Heart left ventricle (tissue), 16 donors: Measurements from ENCODE around the gene RECK. TPM values are rescaled to one million over a fixed set of nuclear protein-coding genes. Genes with fewer than 3 reads are reported as not detected.

ENCODE experiments used
- ATAC-seq, 4 donors: fragments of 200-7000 bp; cut with Tn5 transposase; one replicate each; pipeline ENCODE4 v1.9.1; 2020 to 2022; ENCODE audit warnings: moderate library complexity in 4 of 4, mild to moderate bottlenecking in 3 of 4, moderate number of reproducible peaks in 1 of 4
- DNase-seq, 5 donors: peaks; one replicate each; pipeline ENCODE4 v3.0.0-alpha.2; 2020
- H3K27ac ChIP-seq, 12 donors: fragments of 200-600 bp; sonication (generic) in 4 of 12; one replicate each; pipeline versions ENCODE4 v1.5.0 to v1.8.0; 2016 to 2022; ENCODE audit warnings: mild to moderate bottlenecking in 2 of 12
- H3K27me3 ChIP-seq, 9 donors: fragments of 200-600 bp; sonication (generic) in 2 of 9; one replicate each; pipeline versions ENCODE4 v1.5.1 to v1.8.0; 2016 to 2022; ENCODE audit warnings: mild to moderate bottlenecking in 3 of 9
- H3K36me3 ChIP-seq, 9 donors: fragments of 200-600 bp; sonication (generic) in 2 of 9; one replicate each; pipeline versions ENCODE4 v1.5.0 to v1.8.0; 2018 to 2022; ENCODE audit warnings: mild to moderate bottlenecking in 2 of 9
- H3K4me1 ChIP-seq, 12 donors: fragments of 200-600 bp; sonication (generic) in 4 of 12; one replicate each; pipeline versions ENCODE4 v1.5.0 to v1.8.0; 2016 to 2022; ENCODE audit warnings: mild to moderate bottlenecking in 3 of 12
- H3K4me3 ChIP-seq, 12 donors: fragments of 200-600 bp; sonication (generic) in 4 of 12; one replicate each; pipeline versions ENCODE4 v1.5.0 to v1.8.0; 2017 to 2022; ENCODE audit warnings: mild to moderate bottlenecking in 9 of 12, moderate library complexity in 4 of 12
- H3K9me3 ChIP-seq, 12 donors: fragments of 200-600 bp; sonication (generic) in 4 of 12; one replicate each; pipeline versions ENCODE4 v1.5.0 to v1.8.0; 2016 to 2022; ENCODE audit warnings: mild to moderate bottlenecking in 1 of 12
- CTCF ChIP-seq, 12 donors: fragments of 200-600 bp; sonication (generic) in 4 of 12; IDR thresholded peaks; one replicate each; pipeline versions ENCODE4 v1.5.0 to v1.8.0; 2018 to 2022; ENCODE audit warnings: antibody characterized with exemption in 12 of 12, mild to moderate bottlenecking in 5 of 12
- POLR2A ChIP-seq, 2 donors: fragments of 450-650 bp; IDR thresholded peaks; one replicate each; pipeline ENCODE4 v1.6.1; 2017; ENCODE audit warnings: antibody characterized with exemption in 2 of 2, mild to moderate bottlenecking in 2 of 2, moderate library complexity in 2 of 2
- WGBS, 4 donors: extraction: QIAGEN DNeasy Blood & Tissue Kit in 2 of 4; methylation state at CpG; one replicate each; pipeline versions ENCODE4 v1.1.5 to v1.1.7; 2013 to 2018; 5-methylcytosine and 5-hydroxymethylcytosine counted together
- intact Hi-C, 10 donors: fragments of 100-400 bp; cut with DNase I; formaldehyde crosslinking; loops; one replicate each; pipeline versions ENCODE4 v1.11.1 to v1.14.2; 2022
- polyA plus RNA-seq, 2 donors: library from polyadenylated mRNA; stranded (reverse); fragments of 200-250 nt; gene quantifications; one replicate each; pipeline ENCODE4 v1.2.3, GENCODE V29; 2013
- total RNA-seq, 9 donors: library from RNA; depleted of rRNA in 2 of 9; stranded (reverse); fragments of >200 nt in 2 of 9; fragmentation: NEBNext Ultra II Directional in 3 of 9; extraction: Animal tissue kit (Norgen Biotek cat#: 25700) in 3 of 9; gene quantifications; one replicate each; pipeline versions ENCODE4 v1.1.0 to v1.2.4, GENCODE V29; 2016 to 2023
- donor health status: ischemic (EF 13 %, LVEDD 7.1; RV severe dilation, severe dysfunction).
- donor health status: healthy with polysubstance abuse.
- donor health status: DM: no; HTN: yes; CAD: no.
- donor health status: DM: no; HTN: no; CAD: no.
- donor health status: ischemic (EF 25% LVEDD 6.9; RV normal size, moderate dysfunction).
- donor health status: ischemic (EF 25% LVEDD 5.7; RV mildly dilated, moderate dysfunction).
- donor health status: healthy.
- donor health status: DM: yes; HTN: yes; CAD: no.
- donor health status: ischemic (EF 35%, LVEDD 5.7; RV mildly dilated, moderate dysfunction).
- donor health status: nonischemic (EF 11% LVEDD 7.7; RV severe dilation, severe dysfunction).
- donor health status: DM: yes; HTN: yes; CAD: no.
- donor health status: PGD.
- donor health status: ischemic (EF 29% LVEDD 5.4; RV normal size, mild dysfunction).
- donor health status: nonischemic (EF 23%, LVEDD 6.1; RV moderate dilation, normal function).

The RECK gene
- total and polyA plus RNA-seq, 11 donors = 2.5 to 10.2 (median 4.9) TPM

DNA sequence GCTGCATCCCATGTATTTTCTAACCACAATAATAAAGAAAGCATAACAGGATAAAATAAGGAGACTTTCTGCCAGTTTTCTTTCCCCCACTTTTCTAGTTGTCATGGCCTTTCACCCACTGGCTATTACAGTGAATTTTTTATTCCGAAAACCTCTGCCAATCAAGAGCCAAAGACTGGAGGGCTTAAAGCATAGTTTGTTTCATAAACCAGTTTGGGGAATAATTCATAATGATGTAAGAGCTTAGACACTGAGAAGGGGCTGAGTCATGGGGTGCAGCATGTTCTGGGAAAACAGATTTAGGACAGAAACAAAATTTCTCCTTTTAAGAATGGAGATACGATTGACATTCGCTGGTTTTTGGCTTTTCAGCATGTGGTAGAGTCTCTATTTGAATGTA lies 95.4 kb downstream of the RECK start:
- DNase-seq (no peak), ATAC-seq (no peak)
- peak overlapping the region in 1 of 12 donors; percentile 34 for H3K27ac ChIP-seq
- H3K4me3 ChIP-seq = no peak overlapping the region
- intact Hi-C loops = no loop called here
- no peaks in the 10 kb centered on the region for H3K9me3 ChIP-seq
- TF ChIP-seq CTCF (IDR thresholded peaks at IDR 0.05) = no peak
- no peak for TF ChIP-seq POLR2A (IDR thresholded peaks at IDR 0.05)
- WGBS, 4 donors = 68 to 83% (median 74%) methylated on average over 3 of the region's 3 CpGs
- peaks cover 0 to 11% (median 0%) of the 10 kb centered on the region in 9 donors for H3K27me3 ChIP-seq
- H3K36me3 ChIP-seq = no peaks in the 10 kb centered on the region
- peaks cover 0 to 39% (median 8%) of the 10 kb centered on the region in 12 donors for H3K4me1 ChIP-seq

- ATAC-seq (no peak), DNase-seq (no peak)
- intact Hi-C loops = no loop called here
- no peaks in the 10 kb centered on the region for H3K9me3 ChIP-seq
- peaks cover 0 to 39% (median 21%) of the 10 kb centered on the region in 12 donors for H3K4me1 ChIP-seq
- peaks cover 0 to 19% (median 0%) of the 10 kb centered on the region in 9 donors for H3K27me3 ChIP-seq
- no peak overlapping the region for H3K4me3 ChIP-seq
- 83 to 91% (median 89%) methylated on average over 9 of the region's 9 CpGs for WGBS, 4 donors
- no peak for TF ChIP-seq CTCF (IDR thresholded peaks at IDR 0.05)
- TF ChIP-seq POLR2A (IDR thresholded peaks at IDR 0.05) = no peak
- no peaks in the 10 kb centered on the region for H3K36me3 ChIP-seq
- no peak overlapping the region for H3K27ac ChIP-seq
Measured at GRCh38 chr9:36134761-36135505, 98.2 kb downstream of the RECK start.

GRCh38 chr9:36135741-36136271 lies 99.1 kb downstream of the RECK start:
- H3K36me3 ChIP-seq = no peaks in the 10 kb centered on the region
- peaks cover 0 to 19% (median 0%) of the 10 kb centered on the region in 9 donors for H3K27me3 ChIP-seq
- 10 to 17% (median 14%) methylated on average over 15 to 18 of the region's 18 CpGs for WGBS, 4 donors
- H3K4me1 ChIP-seq = peaks cover 0 to 48% (median 22%) of the 10 kb centered on the region in 12 donors
- TF ChIP-seq CTCF (IDR thresholded peaks at IDR 0.05) (no peak), POLR2A (IDR thresholded peaks at IDR 0.05) (no peak)
- DNase-seq (peak in 1 of 5 donors; percentile 40), ATAC-seq (peak in 2 of 4 donors; percentile 19 to 38)
- H3K4me3 ChIP-seq = peak overlapping the region; percentile 60 to 97 (median 80)
- intact Hi-C loops = no loop called here
- H3K9me3 ChIP-seq = no peaks in the 10 kb centered on the region
- H3K27ac ChIP-seq = peak overlapping the region in 5 of 12 donors; percentile 66 to 89 (median 81)

DNA sequence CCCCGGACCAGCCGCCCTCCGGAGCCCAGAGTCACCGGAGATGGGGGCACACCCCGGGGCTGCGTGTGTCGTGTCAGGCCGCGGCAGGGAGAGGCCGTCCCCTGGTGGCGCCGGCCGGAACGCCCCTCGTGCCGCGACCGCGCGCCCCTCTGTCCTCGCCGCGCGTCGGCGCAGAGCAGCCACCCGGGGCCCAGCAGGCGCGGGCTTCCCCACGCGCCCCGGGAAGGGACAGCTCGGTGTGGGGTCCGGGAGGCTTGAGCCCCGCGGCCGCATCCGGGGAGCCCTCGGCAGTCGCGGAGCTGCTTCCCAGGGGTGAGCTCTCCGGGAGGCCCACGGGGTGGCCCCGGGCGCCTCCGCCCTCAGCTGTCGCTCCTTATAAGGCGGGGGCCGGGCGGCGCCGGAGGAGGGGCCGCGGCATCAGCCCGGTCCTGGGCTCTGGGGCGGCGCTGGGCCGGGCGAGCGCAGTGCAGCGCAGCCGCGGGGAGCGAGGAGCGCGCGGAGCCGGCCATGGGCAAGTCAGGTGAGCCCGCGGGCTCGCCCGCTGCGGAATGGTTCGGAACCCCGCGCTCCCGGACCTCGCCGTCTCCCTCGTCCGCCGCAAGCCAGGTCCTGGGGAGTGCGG lies 99.7 kb downstream of the RECK start, which contains the start of gene GLIPR2:
Gene GLIPR2 (plus strand): TSS at position 462 of the 622 bp plus-strand sequence. CDS start 46 bp downstream, at position 508.
- Histone ChIP-seq H3K27me3 (peaks cover 0 to 19% (median 0%) of the 10 kb centered on the region in 9 donors), H3K27ac (peak within 1 kb of the TSS in 10 of 12 donors; percentile 14 to 89 (median 72)), H3K36me3 (no peaks in the 10 kb centered on the region), H3K9me3 (no peaks in the 10 kb centered on the region), H3K4me1 (peaks cover 0 to 54% (median 22%) of the 10 kb centered on the region in 12 donors), H3K4me3 (peak within 1 kb of the TSS; percentile 60 to 97 (median 80))
- TF ChIP-seq POLR2A (IDR thresholded peaks at IDR 0.05) (peak; percentile 43 to 91), CTCF (IDR thresholded peaks at IDR 0.05) (peak in 4 of 12 donors; percentile 22 to 41 (median 28))
- ATAC-seq (peak; percentile 95 to 98 (median 97)), DNase-seq (peak; percentile 78 to 91 (median 84))
- intact Hi-C loops = no loop called here
- WGBS, 4 donors = 0% methylated on average over 17 to 83 of the region's 83 CpGs
